GM10266 (cell line): ENCODE results near the gene FAM185A.

Experiments
- DNase-seq: peaks from one replicate; pipeline ENCODE4 v3.0.0; 2012; ENCODE audit errors: extremely low spot score
- TF ChIP-seq, protein P1 (sequence below): IDR thresholded peaks from 2 replicates; pipeline ENCODE4 v1.5.1; 2012; ENCODE audit warnings: mild to moderate bottlenecking, low read depth; ENCODE audit not compliant: control insufficient read depth, insufficient read depth; ENCODE audit errors: missing control alignments

FAM185A gene

DNA sequence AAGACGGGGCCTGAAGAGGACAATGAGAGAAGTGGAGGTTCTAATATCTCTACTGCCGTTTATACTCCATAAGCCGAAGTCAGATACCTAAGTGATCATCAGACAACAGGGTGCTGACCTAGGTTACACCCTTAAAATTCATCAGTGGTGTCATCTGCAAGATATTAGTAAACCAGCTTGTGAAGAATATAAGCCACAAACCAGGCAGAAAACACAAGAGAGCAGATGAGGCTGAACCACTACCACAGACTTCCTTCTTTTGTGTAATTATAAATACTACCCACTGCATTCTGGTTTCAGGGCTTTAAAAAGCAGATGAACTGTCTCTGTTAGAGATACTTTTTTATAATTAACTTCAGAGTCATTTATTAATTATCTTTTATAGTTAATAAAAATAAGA lies 95.1 kb downstream of the FAM185A start:
- TF ChIP-seq, protein P1, sequence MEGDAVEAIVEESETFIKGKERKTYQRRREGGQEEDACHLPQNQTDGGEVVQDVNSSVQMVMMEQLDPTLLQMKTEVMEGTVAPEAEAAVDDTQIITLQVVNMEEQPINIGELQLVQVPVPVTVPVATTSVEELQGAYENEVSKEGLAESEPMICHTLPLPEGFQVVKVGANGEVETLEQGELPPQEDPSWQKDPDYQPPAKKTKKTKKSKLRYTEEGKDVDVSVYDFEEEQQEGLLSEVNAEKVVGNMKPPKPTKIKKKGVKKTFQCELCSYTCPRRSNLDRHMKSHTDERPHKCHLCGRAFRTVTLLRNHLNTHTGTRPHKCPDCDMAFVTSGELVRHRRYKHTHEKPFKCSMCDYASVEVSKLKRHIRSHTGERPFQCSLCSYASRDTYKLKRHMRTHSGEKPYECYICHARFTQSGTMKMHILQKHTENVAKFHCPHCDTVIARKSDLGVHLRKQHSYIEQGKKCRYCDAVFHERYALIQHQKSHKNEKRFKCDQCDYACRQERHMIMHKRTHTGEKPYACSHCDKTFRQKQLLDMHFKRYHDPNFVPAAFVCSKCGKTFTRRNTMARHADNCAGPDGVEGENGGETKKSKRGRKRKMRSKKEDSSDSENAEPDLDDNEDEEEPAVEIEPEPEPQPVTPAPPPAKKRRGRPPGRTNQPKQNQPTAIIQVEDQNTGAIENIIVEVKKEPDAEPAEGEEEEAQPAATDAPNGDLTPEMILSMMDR, result no peak
- DNase-seq, result peak; percentile 10

DNA sequence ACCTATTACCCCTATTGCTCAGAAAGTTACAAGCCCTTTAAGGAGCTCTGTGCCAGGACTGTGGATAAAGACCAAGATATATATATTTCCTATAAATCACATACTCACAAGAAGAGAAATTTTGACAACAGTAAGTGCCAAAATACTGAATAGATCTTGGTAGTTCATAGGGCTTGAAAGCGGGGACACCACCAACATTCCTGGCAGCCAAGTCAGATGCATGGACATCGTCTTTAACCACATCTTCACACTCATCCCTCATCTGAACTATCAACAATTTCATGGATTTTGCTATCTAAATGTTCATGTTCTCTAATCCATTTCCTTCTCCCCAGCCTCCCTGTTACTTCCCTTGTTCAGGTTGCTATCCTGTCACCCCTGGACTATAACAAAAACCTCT lies 96.5 kb downstream of the FAM185A start:
- TF ChIP-seq, protein P1, result no peak

DNA sequence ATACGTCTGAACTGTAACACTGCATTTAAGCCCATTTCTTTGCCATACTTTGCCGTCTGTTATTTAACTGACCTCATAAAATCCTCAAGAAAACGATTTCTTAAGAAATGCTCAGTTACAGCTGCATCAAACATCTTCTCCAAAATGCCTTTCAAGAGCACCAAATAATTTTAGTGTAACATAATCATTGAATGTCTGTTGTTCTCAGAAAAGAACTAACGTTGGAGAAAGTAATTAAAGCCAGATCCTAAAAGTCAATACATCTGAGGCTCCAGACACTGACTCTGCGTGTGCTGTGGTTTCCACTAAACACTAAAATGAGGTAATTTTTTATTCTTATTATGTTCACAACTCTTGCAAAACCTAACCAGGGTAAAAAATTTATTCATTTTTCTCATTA lies 100.3 kb downstream of the FAM185A start:
- TF ChIP-seq, protein P1, result no peak

More for the DNA sequence above, 96.5 kb downstream of the FAM185A start:
- DNase-seq, result no peak

DNA sequence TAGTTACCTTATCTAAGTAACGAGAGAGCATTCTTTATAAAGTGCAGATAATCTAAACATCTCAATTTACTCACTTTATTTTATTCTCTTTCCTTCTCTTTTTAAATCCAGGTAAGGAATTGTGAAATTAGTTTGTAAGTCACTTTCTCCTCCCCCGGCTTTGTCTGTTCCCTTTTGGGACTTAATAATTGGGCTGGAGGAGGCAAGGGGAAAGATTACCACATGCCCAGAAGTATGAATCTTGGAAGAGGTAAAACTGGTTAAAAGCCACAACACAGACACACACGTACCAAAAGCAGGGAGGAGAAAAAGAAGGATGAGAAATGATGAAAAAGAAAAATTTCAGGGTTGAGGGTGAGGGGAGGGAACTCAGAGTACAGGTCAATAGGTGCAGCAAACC lies 100.7 kb downstream of the FAM185A start:
- TF ChIP-seq, protein P1, result no peak
- no peak for DNase-seq

More for the DNA sequence above, 100.3 kb downstream of the FAM185A start:
- DNase-seq, result no peak

DNA sequence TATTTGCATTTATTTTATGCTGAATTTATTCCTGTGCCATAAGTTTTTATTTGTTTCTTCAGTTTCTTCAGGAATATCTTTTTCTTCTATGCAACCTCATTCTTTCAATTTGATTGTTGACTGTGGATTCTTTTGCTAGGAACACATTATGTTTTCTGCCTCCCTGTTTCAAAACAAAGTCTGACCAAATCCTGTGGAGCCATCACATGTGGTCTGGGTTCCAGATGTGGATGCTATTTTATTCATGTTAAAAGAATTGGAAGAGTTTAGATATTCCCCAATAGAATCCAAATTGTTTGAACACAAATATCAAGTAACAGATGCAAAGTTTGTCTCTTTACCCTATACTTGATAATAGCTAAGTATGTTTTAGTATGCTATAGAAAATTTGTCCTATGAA lies 107.2 kb downstream of the FAM185A start:
- TF ChIP-seq, protein P1, result no peak
- DNase-seq, result no peak
